HG03565 (cell line): ENCODE results near the gene FAM177B.
"Not testable (repeated sequence)": the region's sequence is repeated elsewhere in the genome, so short reads cannot be mapped to it uniquely, and the experiment has no call there.

Source experiments
- ATAC-seq: cut with Tn5 transposase; IDR thresholded peaks from one replicate; pipeline ENCODE4 v1.9.1; 2021; ENCODE audit warnings: mild to moderate bottlenecking, moderate library complexity; ENCODE audit not compliant: unreplicated experiment

FAM177B gene

GRCh38 chr1:222739465-222739864 lies 2.5 kb downstream of the FAM177B start:
- ATAC-seq: no peak

GRCh38 chr1:222739929-222740328 lies 2.9 kb downstream of the FAM177B start:
- no peak for ATAC-seq

- not testable (repeated sequence) for ATAC-seq
Measured at GRCh38 chr1:222741630-222742457, 4.8 kb downstream of the FAM177B start.

DNA sequence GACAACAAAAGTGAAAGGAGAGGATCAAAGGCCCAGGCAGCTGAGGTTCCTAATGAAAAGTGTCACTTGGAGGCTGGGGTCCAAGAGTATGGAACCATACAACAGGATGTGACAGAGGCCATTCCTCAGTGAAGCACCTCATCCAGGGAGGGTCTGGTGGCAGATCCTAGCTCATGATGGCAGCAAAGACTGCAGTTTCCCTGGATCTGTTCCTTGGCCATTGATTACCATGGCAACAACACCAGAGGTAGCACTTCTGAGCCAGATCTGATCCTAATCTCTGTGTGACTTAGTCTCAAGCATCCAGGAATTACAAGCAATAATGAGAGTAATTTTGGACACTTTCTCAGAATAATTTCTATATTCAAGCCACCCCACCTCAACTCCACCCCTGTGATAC lies 12.9 kb downstream of the FAM177B start:
- no peak for ATAC-seq

DNA sequence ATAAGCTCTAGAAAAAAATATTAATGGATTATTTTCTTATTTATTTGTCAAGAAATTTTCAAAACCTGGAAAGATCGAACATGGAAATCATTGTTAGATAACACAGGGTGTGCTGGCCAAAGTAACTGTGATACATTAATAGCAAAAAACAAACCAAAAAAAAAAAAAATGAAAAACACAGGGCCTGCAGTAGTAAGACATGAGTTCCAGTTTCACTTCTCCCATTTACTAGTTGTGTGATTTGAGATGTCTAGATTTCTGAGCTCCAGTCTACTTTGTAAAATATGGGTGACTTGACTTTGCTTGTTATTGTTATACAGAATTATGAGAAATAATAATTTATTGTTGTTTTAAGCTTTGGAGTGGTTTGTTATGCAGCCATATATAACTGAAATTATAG lies 13.6 kb downstream of the FAM177B start:
- ATAC-seq: peak; percentile 82

GRCh38 chr1:222751255-222751654 lies 14.3 kb downstream of the FAM177B start:
- ATAC-seq: no peak

DNA sequence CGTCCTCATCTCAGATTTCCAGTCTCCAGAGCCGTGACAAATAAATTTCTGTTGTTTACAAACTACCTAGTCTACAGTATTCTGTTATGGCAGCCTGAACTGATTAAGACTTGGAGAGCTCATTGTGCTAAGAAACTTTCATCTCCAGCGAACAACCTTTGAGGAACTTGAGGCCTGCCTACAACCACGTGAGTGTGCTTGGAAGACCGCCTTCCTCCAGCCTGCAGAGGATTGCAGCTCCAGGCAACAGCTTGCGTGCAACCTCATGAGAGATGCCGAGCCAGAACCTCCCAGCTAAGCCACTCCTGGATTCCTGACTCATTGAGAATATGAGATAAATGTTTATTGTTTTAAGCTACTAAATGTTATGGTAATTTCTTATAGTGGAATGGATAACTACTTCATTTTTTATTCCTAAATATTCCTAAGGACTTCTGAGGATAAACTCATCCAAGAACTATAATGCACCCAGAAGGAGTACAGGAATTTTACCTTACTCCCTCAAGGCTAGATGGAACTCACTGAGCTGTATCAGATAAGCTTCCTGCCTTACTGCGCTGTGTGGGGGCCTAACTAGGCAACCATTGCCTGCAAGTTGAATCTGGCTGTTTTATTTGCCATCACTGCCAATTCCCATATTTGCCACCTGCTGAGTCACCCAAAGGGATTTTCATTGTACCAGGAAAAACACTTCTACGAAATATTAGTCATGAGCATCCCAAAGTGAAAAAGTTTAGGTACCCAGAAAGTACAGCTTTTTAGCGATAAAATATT lies 17.6 kb downstream of the FAM177B start:
- ATAC-seq: no peak

DNA sequence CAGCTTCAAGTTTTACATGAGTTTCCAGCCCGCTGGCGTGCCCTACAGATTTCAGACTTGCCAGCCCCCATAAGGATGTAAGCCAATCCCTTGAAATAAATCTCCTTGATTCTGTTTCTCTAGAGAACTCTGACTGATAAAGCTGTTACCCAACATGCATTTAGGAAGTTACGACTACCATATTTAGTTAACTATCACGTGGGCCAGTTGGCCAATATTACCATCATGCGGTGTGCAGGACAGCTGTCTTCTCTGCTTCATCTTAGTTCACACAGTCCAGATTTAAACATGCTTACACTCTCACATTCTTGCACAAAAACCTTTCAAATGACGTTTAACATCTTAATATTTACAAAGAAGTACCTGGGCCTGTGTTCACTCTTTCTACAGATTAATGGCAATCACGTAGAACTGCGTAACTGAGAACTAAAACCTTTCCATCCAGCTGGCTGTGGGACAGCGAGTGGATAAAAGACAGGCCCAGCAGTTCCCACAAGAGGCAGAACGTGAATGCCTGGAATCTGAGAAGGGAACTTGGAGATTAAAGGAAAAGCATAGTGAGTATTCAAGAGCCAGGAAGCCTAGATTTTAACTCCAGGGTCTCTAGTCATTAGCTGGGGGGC lies 20.8 kb downstream of the FAM177B start:
- no peak for ATAC-seq

DNA sequence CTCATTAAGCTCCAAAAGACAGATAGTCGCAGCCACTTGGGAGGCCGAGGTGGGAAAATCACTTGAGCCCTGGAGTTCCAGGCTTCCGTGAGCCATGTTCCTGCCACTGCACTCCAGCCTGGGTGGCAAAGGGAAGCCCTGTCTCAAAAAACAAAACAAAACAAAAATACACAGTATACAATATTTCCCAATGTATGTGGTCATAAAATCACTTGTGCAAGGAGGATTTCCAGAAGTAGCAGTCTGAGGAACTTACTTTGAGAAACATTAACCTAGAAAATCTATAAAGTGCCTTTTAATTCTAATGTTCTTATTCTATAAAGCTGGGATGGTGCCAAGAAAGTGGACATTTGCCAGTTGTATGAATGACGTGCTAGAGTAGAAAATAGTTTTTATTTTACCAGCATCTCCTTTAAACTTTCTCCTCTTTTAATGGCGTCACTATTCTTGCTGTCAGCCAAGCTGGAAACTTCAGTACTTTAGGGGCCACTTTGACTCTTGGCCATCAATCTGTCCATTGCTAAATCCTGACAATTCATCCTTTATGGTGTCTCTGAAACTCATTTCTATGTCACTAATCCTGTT lies 22.5 kb downstream of the FAM177B start:
- no peak for ATAC-seq

DNA sequence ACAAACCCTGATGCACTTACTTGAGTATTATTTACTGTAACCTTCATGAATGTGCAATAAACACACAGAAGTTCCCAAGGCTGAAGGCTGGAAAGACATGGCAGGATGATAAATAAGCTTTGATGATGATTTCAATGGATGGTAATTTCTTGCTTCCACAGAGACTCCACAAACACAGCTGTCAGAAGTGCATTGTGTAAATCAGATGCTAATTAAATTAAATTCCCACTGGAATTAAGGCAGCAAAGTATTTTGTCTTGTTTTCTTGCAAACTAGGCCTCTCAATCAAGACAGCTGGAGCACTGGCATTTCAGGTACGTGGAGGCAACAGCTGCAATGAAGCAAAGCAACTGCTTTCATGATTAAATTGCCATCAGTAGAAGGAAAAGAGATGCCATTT lies 24.1 kb downstream of the FAM177B start:
- ATAC-seq: no peak

GRCh38 chr1:222762178-222762577 lies 25.2 kb downstream of the FAM177B start:
- ATAC-seq: not testable (repeated sequence)

- ATAC-seq: no peak
Measured at GRCh38 chr1:222767152-222767571, 30.2 kb downstream of the FAM177B start.

- no peak for ATAC-seq
Measured at GRCh38 chr1:222768592-222768991, 31.6 kb downstream of the FAM177B start.

DNA sequence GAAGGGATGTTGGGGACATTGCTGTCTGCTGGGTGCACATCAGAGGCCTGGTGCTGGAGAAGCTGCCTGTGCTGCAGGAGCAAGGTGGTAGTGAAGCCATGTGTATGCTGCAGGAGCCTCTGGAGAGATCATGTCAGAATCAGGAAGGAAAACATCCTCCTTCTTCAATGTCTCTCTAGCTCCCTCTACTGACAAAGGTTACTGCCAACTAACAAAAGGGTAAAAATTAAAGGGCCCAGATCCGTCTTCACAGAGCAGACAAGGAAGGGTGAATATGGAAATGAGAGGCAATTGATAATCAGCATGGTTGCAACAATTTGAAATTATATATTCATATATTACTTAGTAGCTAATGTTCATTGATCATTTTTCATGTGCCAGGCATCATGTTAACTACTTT lies 32.2 kb downstream of the FAM177B start:
- no peak for ATAC-seq

DNA sequence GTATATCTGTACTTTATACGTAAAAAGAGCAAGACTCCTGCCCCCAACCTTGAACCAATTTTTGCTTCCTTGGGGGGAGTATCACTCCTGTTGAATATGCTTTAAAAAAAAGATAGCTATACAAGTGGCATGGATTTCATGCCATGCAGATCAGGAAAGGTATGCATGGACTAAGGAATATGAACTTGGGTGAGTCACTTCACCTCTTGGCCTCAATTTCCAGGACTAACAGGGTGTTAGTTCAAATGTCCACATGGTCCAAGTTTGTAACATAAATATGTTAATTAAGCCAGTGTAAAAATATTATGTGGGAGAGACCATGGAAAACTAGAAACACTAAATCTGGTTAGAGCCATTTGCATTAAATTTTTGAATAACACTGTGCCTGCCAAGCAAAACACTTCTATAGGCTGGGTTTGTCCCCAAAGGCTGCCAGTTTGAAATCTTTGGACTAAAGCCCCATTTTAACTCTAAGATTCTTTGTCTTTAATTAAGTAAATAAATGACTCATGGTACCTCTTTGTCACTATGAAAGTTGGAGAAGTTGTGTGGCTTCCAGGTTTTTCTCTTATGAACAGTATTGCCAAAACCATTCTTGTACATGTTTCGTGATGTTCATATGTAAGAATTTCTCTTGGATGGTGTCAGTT lies 33.1 kb downstream of the FAM177B start:
- no peak for ATAC-seq

DNA sequence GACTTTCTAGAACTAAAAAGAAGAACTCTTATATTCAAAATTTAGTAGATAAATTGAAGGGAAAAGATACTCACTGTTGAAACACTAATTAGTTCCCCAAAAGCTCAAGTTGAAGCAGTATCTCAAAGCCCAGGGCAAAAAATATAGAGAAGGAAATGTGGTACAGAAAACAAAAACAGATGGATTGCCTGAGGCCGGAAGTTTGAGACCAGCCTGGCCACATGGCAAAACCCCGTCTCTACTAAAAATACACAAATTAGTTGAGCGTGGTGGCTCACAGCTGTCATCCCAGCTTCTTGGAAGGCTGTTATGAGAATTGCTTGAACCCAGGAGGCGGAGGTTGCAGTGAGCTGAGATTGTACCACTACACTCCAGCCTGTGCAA lies 36.0 kb downstream of the FAM177B start:
- ATAC-seq: peak; percentile 83

DNA sequence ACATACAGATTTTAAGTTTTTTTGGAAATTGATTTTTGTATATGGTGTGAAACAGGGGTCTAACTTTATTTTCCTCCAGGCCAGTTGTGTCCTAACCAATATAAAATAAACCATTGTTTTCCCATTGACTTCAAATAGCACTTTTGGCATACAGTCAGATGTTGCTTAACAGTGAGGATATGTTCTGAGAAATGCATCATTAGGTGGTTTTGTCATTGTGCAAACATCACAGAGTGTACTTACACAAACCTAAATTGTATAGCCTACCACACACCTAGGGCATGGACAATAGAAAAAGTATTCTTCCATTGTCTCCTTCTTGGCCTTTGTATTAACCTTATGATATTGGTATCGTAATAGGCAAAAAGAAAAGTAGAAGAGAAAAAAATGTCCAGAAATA lies 40.5 kb downstream of the FAM177B start:
- no peak for ATAC-seq

GRCh38 chr1:222777977-222778376 lies 41.0 kb downstream of the FAM177B start:
- ATAC-seq: no peak

- ATAC-seq: no peak
Measured at GRCh38 chr1:222781251-222781650, 44.2 kb downstream of the FAM177B start.

DNA sequence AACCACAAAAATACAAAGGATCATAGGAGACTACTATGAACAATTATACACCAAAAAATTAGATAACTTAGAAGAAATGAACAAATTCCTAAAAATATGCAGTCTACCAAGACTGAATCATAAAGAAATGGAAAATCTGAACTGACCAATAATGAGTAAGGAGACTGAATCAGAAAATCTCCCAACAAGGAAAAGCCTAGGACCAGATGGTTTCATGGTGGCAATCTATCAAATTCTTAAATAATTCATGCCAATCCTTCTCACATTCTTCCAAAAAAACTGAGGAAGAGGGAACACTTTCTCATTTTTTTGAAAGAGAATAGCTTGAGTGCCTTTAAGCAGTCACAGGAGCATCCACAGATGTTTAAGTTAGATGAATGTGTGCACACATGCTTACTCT lies 46.0 kb downstream of the FAM177B start:
- ATAC-seq: no peak

DNA sequence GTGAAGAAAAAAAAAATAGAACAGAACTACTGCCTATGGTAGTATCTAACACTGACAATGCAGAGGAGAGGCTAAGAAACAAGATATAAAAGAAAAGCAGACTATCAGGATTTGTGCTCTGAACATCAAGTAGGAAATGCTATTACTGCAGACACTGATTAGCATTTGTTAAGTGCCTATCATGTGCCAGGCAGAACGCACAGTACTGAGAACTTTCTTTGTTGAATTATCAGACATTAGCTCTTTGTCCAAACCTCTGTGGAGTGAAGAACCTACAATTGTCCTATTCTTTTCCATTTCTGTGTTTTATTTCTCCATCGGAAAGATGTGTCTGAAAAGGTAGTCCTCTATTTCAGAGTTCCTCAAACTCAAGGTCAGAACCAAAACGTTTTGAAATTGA lies 47.4 kb downstream of the FAM177B start:
- ATAC-seq: no peak
